CD4-positive, CD25-positive, alpha-beta regulatory T cell (primary cell): Measurements from ENCODE around the gene ULK4. TPM values are rescaled to one million over a fixed set of nuclear protein-coding genes. Genes with fewer than 3 reads are reported as not detected.

Experiments used
- ATAC-seq, 2 donors: fragments of 150-1000 bp; cut with Tn5 transposase; one replicate each; pipeline ENCODE4 v1.10.0; 2021; ENCODE audit warnings: low read depth in 2 of 2, moderate number of reproducible peaks in 2 of 2, moderate library complexity in 1 of 2
- DNase-seq, 3 donors: peaks; one replicate each; pipeline versions ENCODE4 v3.0.0 to v3.0.0-alpha.2; 2012 to 2022; ENCODE audit warnings: mixed read lengths in 1 of 3
- H3K27ac ChIP-seq: one replicate; pipeline ENCODE4 v1.7.0; 2013; ENCODE audit warnings: mild to moderate bottlenecking, low read length; ENCODE audit not compliant: insufficient read depth, poor library complexity, severe bottlenecking
- H3K27me3 ChIP-seq: one replicate; pipeline ENCODE4 v1.7.0; 2013; ENCODE audit warnings: low read length; ENCODE audit not compliant: control insufficient read depth, insufficient read depth
- H3K36me3 ChIP-seq: one replicate; pipeline ENCODE4 v1.7.0; 2013; ENCODE audit warnings: mild to moderate bottlenecking, low read length, moderate library complexity; ENCODE audit not compliant: control insufficient read depth, insufficient read depth
- H3K4me1 ChIP-seq: 2 replicates; pipeline ENCODE4 v1.7.0; 2013; ENCODE audit warnings: mild to moderate bottlenecking, low read length; ENCODE audit not compliant: insufficient read depth, control insufficient read depth, poor library complexity, severe bottlenecking
- H3K4me3 ChIP-seq: one replicate; pipeline ENCODE4 v1.7.0; 2013; ENCODE audit warnings: low read depth, mild to moderate bottlenecking, low read length, moderate library complexity
- H3K9me3 ChIP-seq, 2 experiments: 1 replicate in 1 of 2; 2 replicates in 1 of 2; pipeline ENCODE4 v1.7.0; 2013; ENCODE audit warnings: low read length in 2 of 2, mild to moderate bottlenecking in 1 of 2, moderate library complexity in 1 of 2; ENCODE audit not compliant: control insufficient read depth in 2 of 2
- H3K27ac Mint-ChIP-seq, 3 donors: one replicate each; pipeline ENCODE4 v1.8.0; 2020 to 2022; ENCODE audit warnings: mild to moderate bottlenecking in 3 of 3, mixed read lengths in 3 of 3, moderate library complexity in 2 of 3
- H3K27me3 Mint-ChIP-seq: one replicate; pipeline ENCODE4 v1.8.0; 2022; ENCODE audit warnings: mild to moderate bottlenecking, mixed read lengths
- H3K36me3 Mint-ChIP-seq: one replicate; pipeline ENCODE4 v1.8.0; 2020; ENCODE audit warnings: mixed read lengths
- H3K4me1 Mint-ChIP-seq, 4 donors: one replicate each; pipeline ENCODE4 v1.8.0; 2020 to 2022; ENCODE audit warnings: mixed read lengths in 4 of 4, mild to moderate bottlenecking in 1 of 4
- H3K4me3 Mint-ChIP-seq, 4 donors: one replicate each; pipeline ENCODE4 v1.8.0; 2020 to 2022; ENCODE audit warnings: mild to moderate bottlenecking in 4 of 4, mixed read lengths in 4 of 4, moderate library complexity in 3 of 4
- H3K9me3 Mint-ChIP-seq, 7 donors: one replicate each; pipeline ENCODE4 v1.8.0; 2020 to 2022; ENCODE audit warnings: mixed read lengths in 7 of 7, mild to moderate bottlenecking in 3 of 7, moderate library complexity in 2 of 7
- polyA plus RNA-seq, 4 donors: library from polyadenylated mRNA; unstranded; fragments of 300-500 nt; fragmentation: Illumina TruSeq; gene quantifications; one replicate each; pipeline ENCODE4 v1.2.3, GENCODE V29; 2021
- total RNA-seq: library from RNA; stranded (reverse); gene quantifications from one replicate; pipeline ENCODE4 v1.2.3, GENCODE V29; 2022

ULK4 gene
- total and polyA plus RNA-seq, 5 donors from 2014 or later: 9.3 to 27.2 (median 11.1) TPM

GRCh38 chr3:41304593-41304992, 657.3 kb downstream of the ULK4 start:
- Histone ChIP-seq H3K36me3 (no peaks in the 10 kb centered on the region), H3K4me1 (no peaks in the 10 kb centered on the region)
- H3K27me3 Mint-ChIP-seq: no peaks in the 10 kb centered on the region

DNA sequence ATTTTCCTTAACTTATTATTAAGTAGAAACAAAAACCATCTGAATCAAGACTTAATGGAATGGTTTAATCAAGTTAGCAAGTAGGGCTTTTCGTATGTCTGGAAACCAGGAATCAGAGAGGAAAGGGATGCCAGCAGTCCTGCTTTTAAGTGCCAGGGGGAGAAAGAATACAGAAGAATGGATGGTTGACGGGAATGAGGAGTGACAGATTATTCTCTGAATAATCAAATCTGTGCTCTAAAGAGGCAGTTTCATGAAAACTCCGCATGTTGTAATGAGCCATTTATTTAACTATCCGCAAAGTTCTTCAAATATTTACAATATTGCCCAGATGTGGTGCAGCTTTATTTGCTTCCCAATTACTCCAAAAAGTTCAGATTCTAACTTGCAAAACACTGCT, 659.6 kb downstream of the ULK4 start:
- no peaks in the 10 kb centered on the region for H3K27me3 ChIP-seq
- no peak for ATAC-seq

More at GRCh38 chr3:41304593-41304992, 657.3 kb downstream of the ULK4 start:
- ATAC-seq: no peak
- peaks cover 3% of the 10 kb centered on the region for H3K36me3 Mint-ChIP-seq
- no peak for DNase-seq
- H3K4me3 ChIP-seq: no peak overlapping the region
- H3K27ac Mint-ChIP-seq: no peak overlapping the region
- no peak overlapping the region for H3K4me3 Mint-ChIP-seq
- H3K27me3 ChIP-seq: no peaks in the 10 kb centered on the region
- H3K27ac ChIP-seq: no peak overlapping the region
- no peaks in the 10 kb centered on the region for H3K4me1 Mint-ChIP-seq
- H3K9me3 Mint-ChIP-seq: peaks cover 0 to 1% (median 0%) of the 10 kb centered on the region in 7 donors
- no peaks in the 10 kb centered on the region for H3K9me3 ChIP-seq

DNA sequence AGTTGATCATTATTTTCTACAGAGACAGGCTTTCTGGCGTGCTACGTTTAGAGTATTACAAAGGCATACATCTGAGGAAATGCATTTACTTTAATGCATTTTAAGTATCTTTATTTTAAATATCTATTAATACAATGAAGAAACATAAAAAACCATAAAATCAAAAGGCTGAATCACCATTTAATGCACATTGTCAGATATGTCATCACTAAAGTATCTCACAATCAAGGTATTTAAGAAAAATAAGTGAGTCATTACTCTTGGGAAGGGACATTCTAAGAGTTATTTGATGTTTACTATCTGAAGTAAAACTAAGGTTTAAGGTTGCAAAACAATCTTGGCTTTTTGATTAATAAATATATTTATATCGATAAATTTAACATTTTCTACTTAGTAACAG, 660.4 kb downstream of the ULK4 start:
- no peaks in the 10 kb centered on the region for H3K27me3 ChIP-seq
- ATAC-seq (no peak), DNase-seq (no peak)
- H3K4me3 ChIP-seq: no peak overlapping the region
- Mint-ChIP-seq H3K27me3 (no peaks in the 10 kb centered on the region), H3K4me1 (no peaks in the 10 kb centered on the region), H3K9me3 (peaks cover 0 to 1% (median 0%) of the 10 kb centered on the region in 7 donors), H3K4me3 (no peak overlapping the region), H3K36me3 (peaks cover 3% of the 10 kb centered on the region), H3K27ac (no peak overlapping the region)
- no peaks in the 10 kb centered on the region for H3K4me1 ChIP-seq
- H3K27ac ChIP-seq: no peak overlapping the region
- no peaks in the 10 kb centered on the region for H3K9me3 ChIP-seq
- H3K36me3 ChIP-seq: no peaks in the 10 kb centered on the region

More for the DNA sequence above, 659.6 kb downstream of the ULK4 start:
- peaks cover 3% of the 10 kb centered on the region for H3K36me3 Mint-ChIP-seq
- H3K27me3 Mint-ChIP-seq: no peaks in the 10 kb centered on the region
- H3K9me3 Mint-ChIP-seq: peaks cover 0 to 1% (median 0%) of the 10 kb centered on the region in 7 donors
- no peaks in the 10 kb centered on the region for H3K36me3 ChIP-seq
- no peak overlapping the region for H3K27ac Mint-ChIP-seq
- H3K4me3 Mint-ChIP-seq: no peak overlapping the region
- no peaks in the 10 kb centered on the region for H3K4me1 Mint-ChIP-seq
- H3K4me1 ChIP-seq: no peaks in the 10 kb centered on the region
- DNase-seq: no peak
- H3K9me3 ChIP-seq: no peaks in the 10 kb centered on the region
- no peak overlapping the region for H3K27ac ChIP-seq
- H3K4me3 ChIP-seq: no peak overlapping the region

DNA sequence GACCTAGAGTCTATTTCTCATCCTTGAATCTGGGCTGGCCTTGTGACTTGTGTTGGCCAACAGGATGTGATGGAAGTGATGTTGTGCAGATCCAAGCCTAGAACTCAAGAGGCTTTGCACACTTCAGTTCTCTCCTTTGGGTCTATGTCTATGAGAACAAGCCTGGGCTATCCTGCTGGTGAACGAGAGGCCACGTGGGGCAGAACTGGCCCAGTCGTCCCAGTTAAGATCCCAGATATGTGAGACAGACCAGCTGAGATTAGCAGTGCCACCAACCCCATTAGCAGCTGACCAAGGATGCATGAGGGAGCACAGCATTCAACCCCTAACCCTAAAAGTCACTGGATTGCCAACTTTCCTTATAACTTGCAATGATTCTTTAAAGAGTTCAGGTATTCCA, 662.9 kb downstream of the ULK4 start:
- H3K27ac ChIP-seq: no peak overlapping the region
- Mint-ChIP-seq H3K27ac (no peak overlapping the region), H3K4me3 (no peak overlapping the region), H3K36me3 (no peaks in the 10 kb centered on the region), H3K27me3 (no peaks in the 10 kb centered on the region), H3K9me3 (no peaks in the 10 kb centered on the region), H3K4me1 (no peaks in the 10 kb centered on the region)
- H3K9me3 ChIP-seq: no peaks in the 10 kb centered on the region
- no peaks in the 10 kb centered on the region for H3K4me1 ChIP-seq
- no peaks in the 10 kb centered on the region for H3K27me3 ChIP-seq
- ATAC-seq (no peak), DNase-seq (no peak)
- H3K36me3 ChIP-seq: no peaks in the 10 kb centered on the region
- no peak overlapping the region for H3K4me3 ChIP-seq

DNA sequence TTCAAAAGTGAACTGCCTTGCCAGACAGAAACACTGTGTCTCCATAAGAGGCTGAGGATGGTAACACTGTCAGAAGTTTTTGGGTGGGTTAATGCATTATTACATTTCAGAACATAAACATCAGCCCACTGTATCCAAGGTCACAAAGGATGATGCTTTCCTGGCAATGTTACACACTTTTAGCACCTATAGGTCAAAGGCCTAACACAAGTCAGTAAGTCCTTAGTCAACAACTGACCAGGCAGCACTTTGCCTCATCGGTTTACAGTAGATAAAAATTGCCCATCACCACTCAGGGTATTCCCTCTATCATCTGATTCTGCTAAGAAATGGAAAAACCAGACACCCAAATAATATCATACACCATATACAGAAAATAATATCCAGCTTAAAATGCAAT, 664.2 kb downstream of the ULK4 start:
- H3K27ac Mint-ChIP-seq: no peak overlapping the region
- no peak overlapping the region for H3K4me3 Mint-ChIP-seq
- Histone ChIP-seq H3K36me3 (no peaks in the 10 kb centered on the region), H3K4me3 (no peak overlapping the region), H3K4me1 (no peaks in the 10 kb centered on the region), H3K27ac (no peak overlapping the region), H3K9me3 (no peaks in the 10 kb centered on the region), H3K27me3 (no peaks in the 10 kb centered on the region)
- no peaks in the 10 kb centered on the region for H3K4me1 Mint-ChIP-seq
- no peak for DNase-seq
- ATAC-seq: no peak
- peaks cover 8% of the 10 kb centered on the region for H3K36me3 Mint-ChIP-seq
- no peaks in the 10 kb centered on the region for H3K9me3 Mint-ChIP-seq
- H3K27me3 Mint-ChIP-seq: no peaks in the 10 kb centered on the region

DNA sequence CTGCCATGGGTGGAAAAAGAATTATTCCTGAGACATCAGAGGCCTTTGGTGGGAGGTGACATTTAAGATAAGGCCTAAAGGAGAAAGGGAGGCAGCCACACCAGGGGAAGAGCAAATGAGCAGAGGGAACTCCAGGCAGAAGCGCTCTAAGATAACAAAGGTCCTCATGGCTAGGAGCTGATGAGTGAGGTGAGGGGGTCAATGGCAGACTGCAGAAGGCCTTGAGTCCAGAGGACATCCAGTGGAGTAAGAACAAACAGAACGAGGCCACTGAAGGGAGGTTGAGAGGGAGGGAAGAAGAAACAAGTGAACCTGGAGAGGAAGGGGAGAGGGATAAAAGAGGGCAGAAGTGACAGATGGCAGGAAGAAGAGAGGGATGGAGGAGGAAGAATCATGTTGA, 665.3 kb downstream of the ULK4 start:
- ATAC-seq (no peak), DNase-seq (no peak)
- H3K36me3 ChIP-seq: no peaks in the 10 kb centered on the region
- H3K27me3 ChIP-seq: no peaks in the 10 kb centered on the region
- H3K9me3 Mint-ChIP-seq: no peaks in the 10 kb centered on the region
- no peaks in the 10 kb centered on the region for H3K4me1 ChIP-seq
- no peak overlapping the region for H3K27ac ChIP-seq
- no peak overlapping the region for H3K27ac Mint-ChIP-seq
- peaks cover 8% of the 10 kb centered on the region for H3K36me3 Mint-ChIP-seq
- H3K9me3 ChIP-seq: no peaks in the 10 kb centered on the region
- H3K27me3 Mint-ChIP-seq: no peaks in the 10 kb centered on the region
- no peak overlapping the region for H3K4me3 ChIP-seq
- no peaks in the 10 kb centered on the region for H3K4me1 Mint-ChIP-seq
- H3K4me3 Mint-ChIP-seq: no peak overlapping the region

DNA sequence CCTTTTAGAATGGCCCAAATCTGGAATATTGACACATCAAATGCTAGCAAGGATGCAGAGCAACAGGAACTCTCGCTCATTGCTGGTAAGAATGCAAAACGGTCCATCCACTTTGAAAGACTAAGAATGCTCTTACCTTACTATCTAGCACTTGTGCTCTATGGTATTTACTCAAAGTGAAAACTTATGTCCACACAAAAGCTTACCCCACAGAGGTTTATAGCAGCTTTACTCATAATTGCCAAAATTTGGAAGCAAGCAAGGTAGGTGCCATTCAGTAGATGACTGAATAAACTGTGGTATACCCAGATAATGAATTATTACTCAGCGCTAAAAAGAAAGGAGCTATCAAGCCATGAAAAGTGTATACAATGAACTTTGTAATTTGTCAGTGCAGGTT, 666.2 kb downstream of the ULK4 start:
- no peaks in the 10 kb centered on the region for H3K9me3 ChIP-seq
- no peak overlapping the region for H3K27ac Mint-ChIP-seq
- H3K4me1 ChIP-seq: no peaks in the 10 kb centered on the region
- H3K4me3 Mint-ChIP-seq: no peak overlapping the region
- H3K36me3 Mint-ChIP-seq: peaks cover 8% of the 10 kb centered on the region
- no peak overlapping the region for H3K4me3 ChIP-seq
- H3K4me1 Mint-ChIP-seq: no peaks in the 10 kb centered on the region
- DNase-seq: no peak
- H3K9me3 Mint-ChIP-seq: peaks cover 0 to 2% (median 0%) of the 10 kb centered on the region in 7 donors
- no peaks in the 10 kb centered on the region for H3K36me3 ChIP-seq
- no peaks in the 10 kb centered on the region for H3K27me3 Mint-ChIP-seq
- ATAC-seq: no peak
- H3K27ac ChIP-seq: no peak overlapping the region
- no peaks in the 10 kb centered on the region for H3K27me3 ChIP-seq

GRCh38 chr3:41293169-41293681, 668.7 kb downstream of the ULK4 start:
- DNase-seq (no peak), ATAC-seq (no peak)
- Histone ChIP-seq H3K27me3 (no peaks in the 10 kb centered on the region), H3K27ac (no peak overlapping the region), H3K4me3 (no peak overlapping the region), H3K36me3 (no peaks in the 10 kb centered on the region), H3K9me3 (no peaks in the 10 kb centered on the region), H3K4me1 (no peaks in the 10 kb centered on the region)
- H3K36me3 Mint-ChIP-seq: peaks cover 8% of the 10 kb centered on the region
- no peaks in the 10 kb centered on the region for H3K27me3 Mint-ChIP-seq
- H3K27ac Mint-ChIP-seq: no peak overlapping the region
- no peak overlapping the region for H3K4me3 Mint-ChIP-seq
- no peaks in the 10 kb centered on the region for H3K4me1 Mint-ChIP-seq
- peaks cover 0 to 2% (median 0%) of the 10 kb centered on the region in 7 donors for H3K9me3 Mint-ChIP-seq
